HUES6 (cell line): Measurements from ENCODE around the gene SLC15A3.

Experiments used
- H3K27ac ChIP-seq: 2 replicates; pipeline ENCODE4 v1.7.0; 2013; ENCODE audit warnings: low read depth, mild to moderate bottlenecking, low read length, inconsistent platforms
- H3K27me3 ChIP-seq: 2 replicates; pipeline ENCODE4 v1.6.1; 2013; ENCODE audit warnings: low read length; ENCODE audit not compliant: control insufficient read depth, insufficient read depth
- H3K36me3 ChIP-seq: 2 replicates; pipeline ENCODE4 v1.6.1; 2013; ENCODE audit warnings: low read length; ENCODE audit not compliant: control insufficient read depth, insufficient read depth
- H3K4me1 ChIP-seq: 2 replicates; pipeline ENCODE4 v1.6.1; 2013; ENCODE audit warnings: low read length; ENCODE audit not compliant: control insufficient read depth, insufficient read depth
- H3K4me3 ChIP-seq: 2 replicates; pipeline ENCODE4 v1.5.1; 2013; ENCODE audit warnings: low read depth, low read length
- H3K9ac ChIP-seq: one replicate; pipeline ENCODE4 v1.6.1; 2013; ENCODE audit warnings: mild to moderate bottlenecking, low read length
- H3K9me3 ChIP-seq: 2 replicates; pipeline ENCODE4 v1.6.1; 2013; ENCODE audit warnings: low read depth, low read length; ENCODE audit not compliant: control insufficient read depth, insufficient read depth

SLC15A3 gene

GRCh38 chr11:60922906-60923305 is 29.1 kb downstream of the SLC15A3 start:
- Histone ChIP-seq H3K9me3 (no peaks in the 10 kb centered on the region; the same call in 1 of the 2 replicates), H3K9ac (no peak overlapping the region), H3K27me3 (no peaks in the 10 kb centered on the region), H3K27ac (no peak overlapping the region), H3K36me3 (peaks cover 27% of the 10 kb centered on the region), H3K4me1 (peaks cover 22% of the 10 kb centered on the region; the same call in 1 of the 2 replicates), H3K4me3 (no peak overlapping the region)

- no peaks in the 10 kb centered on the region for H3K27me3 ChIP-seq
- peaks cover 22% of the 10 kb centered on the region; the same call in 1 of the 2 replicates for H3K4me1 ChIP-seq
- H3K36me3 ChIP-seq = peaks cover 26% of the 10 kb centered on the region
- no peak overlapping the region for H3K9ac ChIP-seq
- H3K9me3 ChIP-seq = no peaks in the 10 kb centered on the region; the same call in 1 of the 2 replicates
- no peak overlapping the region for H3K27ac ChIP-seq
- H3K4me3 ChIP-seq = no peak overlapping the region
Observed at GRCh38 chr11:60921777-60922335, 30.1 kb downstream of the SLC15A3 start.

DNA sequence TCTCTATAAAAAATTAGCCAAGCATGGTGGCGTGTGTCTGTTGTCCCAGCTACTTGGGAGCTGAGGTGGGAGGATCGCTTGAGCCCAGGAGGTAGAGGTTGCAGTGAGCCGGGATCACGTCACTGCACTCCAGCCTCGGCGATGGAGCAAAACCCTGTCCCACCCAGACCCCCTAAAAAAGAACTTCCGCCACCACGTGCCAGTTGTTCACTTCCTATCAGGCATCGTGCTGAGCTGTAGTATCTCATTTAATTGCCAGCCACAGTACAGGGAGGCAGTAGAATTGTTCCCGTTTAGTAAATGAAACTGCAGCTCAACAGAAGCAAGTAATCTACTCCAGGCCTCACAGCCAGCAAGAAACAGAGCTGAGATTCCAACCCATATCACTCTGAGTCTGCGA is 30.7 kb downstream of the SLC15A3 start:
- Histone ChIP-seq H3K27me3 (no peaks in the 10 kb centered on the region), H3K27ac (no peak overlapping the region), H3K9ac (no peak overlapping the region), H3K4me1 (peaks cover 28% of the 10 kb centered on the region), H3K4me3 (no peak overlapping the region), H3K36me3 (peaks cover 26% of the 10 kb centered on the region), H3K9me3 (no peaks in the 10 kb centered on the region; the same call in 1 of the 2 replicates)

DNA sequence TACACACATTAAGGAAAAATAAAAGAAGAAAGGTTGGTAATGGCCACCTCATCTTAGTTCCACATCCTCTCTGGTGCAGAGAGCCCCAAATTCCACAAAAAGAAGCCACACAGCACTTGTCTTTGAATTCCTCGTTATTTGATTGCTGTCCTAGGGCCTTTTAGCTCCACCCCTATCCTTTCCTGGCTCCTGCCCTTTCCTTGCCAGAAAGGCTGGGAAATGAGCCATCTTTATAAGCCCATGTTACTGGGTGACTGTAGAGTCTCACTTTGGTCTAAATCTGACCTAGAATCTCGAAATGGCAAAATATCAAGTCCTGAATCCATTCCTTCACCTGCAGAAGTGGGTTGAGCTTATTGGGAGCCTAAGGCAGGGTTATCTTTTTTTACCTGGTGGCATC is 32.0 kb downstream of the SLC15A3 start:
- no peak overlapping the region for H3K9ac ChIP-seq
- H3K9me3 ChIP-seq = no peaks in the 10 kb centered on the region; the same call in 1 of the 2 replicates
- no peak overlapping the region for H3K4me3 ChIP-seq
- H3K4me1 ChIP-seq = peaks cover 28% of the 10 kb centered on the region
- H3K36me3 ChIP-seq = peaks cover 26% of the 10 kb centered on the region
- no peaks in the 10 kb centered on the region for H3K27me3 ChIP-seq
- no peak overlapping the region for H3K27ac ChIP-seq

DNA sequence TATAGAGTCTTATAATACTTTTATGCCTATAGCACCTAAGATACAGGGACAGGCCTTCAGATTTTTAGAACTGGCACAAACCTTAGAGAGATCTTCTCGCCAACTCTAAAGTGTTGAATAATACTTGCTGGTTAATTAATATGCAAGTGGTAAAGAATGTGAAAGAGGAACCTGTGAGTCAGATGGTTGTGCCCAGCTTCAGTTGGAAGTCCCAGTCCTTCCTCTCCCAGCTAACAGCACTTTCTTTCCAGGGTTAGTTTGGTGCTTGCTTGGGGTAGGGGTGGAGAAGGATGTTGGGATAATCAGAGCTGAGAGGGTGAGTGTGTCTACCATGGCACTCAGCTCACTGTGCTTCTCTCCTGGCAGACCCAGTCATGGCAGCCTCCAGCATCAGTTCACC is 32.7 kb downstream of the SLC15A3 start:
- peaks cover 26% of the 10 kb centered on the region for H3K36me3 ChIP-seq

GRCh38 chr11:60918939-60919265 is 33.1 kb downstream of the SLC15A3 start:
- no peaks in the 10 kb centered on the region for H3K27me3 ChIP-seq
- no peaks in the 10 kb centered on the region; the same call in 1 of the 2 replicates for H3K9me3 ChIP-seq
- H3K9ac ChIP-seq = no peak overlapping the region
- no peak overlapping the region for H3K4me3 ChIP-seq
- no peak overlapping the region for H3K27ac ChIP-seq
- peaks cover 32% of the 10 kb centered on the region for H3K4me1 ChIP-seq
- H3K36me3 ChIP-seq = peaks cover 26% of the 10 kb centered on the region

More for the DNA sequence above, 32.7 kb downstream of the SLC15A3 start:
- H3K27ac ChIP-seq = no peak overlapping the region
- H3K27me3 ChIP-seq = no peaks in the 10 kb centered on the region
- H3K9ac ChIP-seq = no peak overlapping the region
- H3K4me3 ChIP-seq = no peak overlapping the region
- peaks cover 35% of the 10 kb centered on the region for H3K4me1 ChIP-seq
- no peaks in the 10 kb centered on the region; the same call in 1 of the 2 replicates for H3K9me3 ChIP-seq

DNA sequence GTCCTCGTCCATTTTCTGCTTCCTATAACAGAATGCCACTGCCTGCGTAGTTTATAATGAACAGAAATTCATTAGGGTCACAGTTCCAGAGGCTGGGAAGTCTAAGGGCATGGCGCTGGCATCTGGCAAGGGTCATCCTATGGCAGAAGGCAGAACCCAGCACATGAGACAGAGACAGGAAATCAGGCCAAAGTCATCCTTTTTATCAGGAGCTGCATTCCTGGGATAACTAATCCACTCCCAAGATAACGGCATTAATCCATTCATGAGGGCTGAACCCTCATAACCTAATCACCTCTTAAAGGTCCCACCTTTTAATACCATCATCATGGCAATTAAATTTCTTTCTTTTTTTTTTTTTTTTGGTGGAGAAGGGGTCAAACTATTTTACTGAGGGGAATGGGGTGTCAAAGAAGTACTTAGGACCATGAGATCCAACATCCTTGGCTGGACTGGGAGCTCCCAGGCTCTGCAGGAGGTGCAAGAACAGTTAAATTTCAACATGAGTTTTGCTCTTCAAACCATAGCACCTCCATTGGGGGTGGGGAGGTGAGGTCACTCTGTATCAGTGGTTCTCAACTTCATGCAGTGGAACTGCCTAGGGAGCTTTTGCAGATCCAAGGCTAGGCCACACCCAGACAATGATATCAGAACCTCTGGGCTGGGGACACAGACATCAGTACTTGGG is 33.6 kb downstream of the SLC15A3 start:
- no peaks in the 10 kb centered on the region for H3K27me3 ChIP-seq
- no peak overlapping the region for H3K9ac ChIP-seq
- no peak overlapping the region for H3K27ac ChIP-seq
- no peaks in the 10 kb centered on the region; the same call in 1 of the 2 replicates for H3K9me3 ChIP-seq
- H3K36me3 ChIP-seq = peaks cover 26% of the 10 kb centered on the region
- peaks cover 30% of the 10 kb centered on the region for H3K4me1 ChIP-seq
- no peak overlapping the region for H3K4me3 ChIP-seq

- Histone ChIP-seq H3K4me1 (peaks cover 39% of the 10 kb centered on the region), H3K36me3 (peaks cover 22% of the 10 kb centered on the region)
Observed at GRCh38 chr11:60917267-60917666, 34.7 kb downstream of the SLC15A3 start.

GRCh38 chr11:60916669-60917206 is 35.2 kb downstream of the SLC15A3 start:
- Histone ChIP-seq H3K27me3 (0 out of 2 replicates have a peak, but pooled peaks cover 3% of the 10 kb centered on the region), H3K9me3 (no peaks in the 10 kb centered on the region; the same call in 1 of the 2 replicates), H3K4me1 (peaks cover 39% of the 10 kb centered on the region), H3K27ac (no peak overlapping the region), H3K36me3 (peaks cover 21% of the 10 kb centered on the region), H3K9ac (no peak overlapping the region), H3K4me3 (no peak overlapping the region)

More at GRCh38 chr11:60917267-60917666, 34.7 kb downstream of the SLC15A3 start:
- H3K27ac ChIP-seq = no peak overlapping the region
- no peak overlapping the region for H3K9ac ChIP-seq
- H3K27me3 ChIP-seq = 0 out of 2 replicates have a peak, but pooled peaks cover under 1% of the 10 kb centered on the region
- no peak overlapping the region for H3K4me3 ChIP-seq
- H3K9me3 ChIP-seq = no peaks in the 10 kb centered on the region; the same call in 1 of the 2 replicates

DNA sequence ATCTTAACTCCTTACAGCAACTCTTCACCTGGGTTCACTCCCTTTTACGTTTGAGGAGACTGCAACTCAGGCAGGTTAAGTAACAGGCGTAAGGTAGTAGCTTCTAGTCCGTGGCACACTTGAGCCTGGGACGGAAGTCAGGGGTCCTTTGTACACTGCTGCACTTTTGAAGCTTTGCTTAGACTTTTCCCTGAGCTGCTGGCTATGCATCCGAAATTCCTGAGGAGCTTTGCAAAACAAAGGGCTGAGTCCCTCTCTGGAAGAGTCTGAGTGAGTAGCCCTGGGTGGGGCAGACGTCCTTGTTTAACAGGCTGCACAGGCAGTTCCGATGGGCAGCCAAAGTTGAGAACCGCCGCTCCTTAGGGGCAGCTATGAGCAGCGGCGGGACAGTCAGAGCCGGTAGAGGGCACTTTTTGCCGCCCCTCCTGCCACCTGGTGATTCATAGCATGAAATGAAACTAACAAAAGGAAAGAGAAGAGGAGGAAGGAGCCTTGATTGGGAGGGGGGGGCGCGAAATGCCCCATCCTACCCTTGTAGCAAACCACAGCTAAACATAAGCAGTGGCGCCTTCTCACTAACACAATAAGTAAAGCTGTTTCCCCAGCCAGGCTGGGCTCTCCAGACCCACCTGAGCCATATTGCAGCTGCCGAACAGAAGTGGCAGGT is 36.6 kb downstream of the SLC15A3 start:
- peak overlapping the region; percentile 52 for H3K4me3 ChIP-seq
- peak overlapping the region; percentile 68 for H3K9ac ChIP-seq
- peaks cover 39% of the 10 kb centered on the region for H3K4me1 ChIP-seq
- peaks cover 12% of the 10 kb centered on the region; the same call in 1 of the 2 replicates for H3K27me3 ChIP-seq
- H3K36me3 ChIP-seq = peaks cover 7% of the 10 kb centered on the region
- H3K9me3 ChIP-seq = no peaks in the 10 kb centered on the region; the same call in 1 of the 2 replicates
- peak overlapping the region; percentile 19; the same call in 1 of the 2 replicates for H3K27ac ChIP-seq
